ENCODE results near the gene ECM2. TPM values are rescaled to one million over a fixed set of nuclear protein-coding genes. Genes with fewer than 3 reads are reported as not detected.

ECM2 gene
- total RNA-seq, 2 experiments from 2014 or later: not detected

GRCh38 chr9:92516521-92516920 lies 19.3 kb downstream of the ECM2 start:
- CTCF ChIA-PET: no interaction called here
- POLR2A ChIA-PET: no interaction called here

GRCh38 chr9:92514635-92515034 lies 21.2 kb downstream of the ECM2 start:
- ChIA-PET CTCF (interaction anchor here (0.7 kb wide), 1 partner anchor 29 kb away, joined by 3 read pairs; no protein-coding TSS in a partner anchor), POLR2A (no interaction called here)
- H3K27me3 ChIP-seq (ENCODE audit: control insufficient read depth in 1 of 2, insufficient read depth in 2 of 2, low read length in 2 of 2): no peaks in the 10 kb centered on the region
- H3K4me3 Mint-ChIP-seq: no peak overlapping the region
- no peaks in the 10 kb centered on the region for H3K27me3 Mint-ChIP-seq
- no peaks in the 10 kb centered on the region for H3K9me3 ChIP-seq (ENCODE audit: control insufficient read depth in 1 of 2, insufficient read depth in 1 of 2, low read length in 2 of 2)
- no peaks in the 10 kb centered on the region for H3K4me1 Mint-ChIP-seq (ENCODE audit: low read depth)
- no peaks in the 10 kb centered on the region for H3K9me3 Mint-ChIP-seq
- H3K36me3 Mint-ChIP-seq (ENCODE audit: low read depth): no peaks in the 10 kb centered on the region
- TF ChIP-seq, protein P1, sequence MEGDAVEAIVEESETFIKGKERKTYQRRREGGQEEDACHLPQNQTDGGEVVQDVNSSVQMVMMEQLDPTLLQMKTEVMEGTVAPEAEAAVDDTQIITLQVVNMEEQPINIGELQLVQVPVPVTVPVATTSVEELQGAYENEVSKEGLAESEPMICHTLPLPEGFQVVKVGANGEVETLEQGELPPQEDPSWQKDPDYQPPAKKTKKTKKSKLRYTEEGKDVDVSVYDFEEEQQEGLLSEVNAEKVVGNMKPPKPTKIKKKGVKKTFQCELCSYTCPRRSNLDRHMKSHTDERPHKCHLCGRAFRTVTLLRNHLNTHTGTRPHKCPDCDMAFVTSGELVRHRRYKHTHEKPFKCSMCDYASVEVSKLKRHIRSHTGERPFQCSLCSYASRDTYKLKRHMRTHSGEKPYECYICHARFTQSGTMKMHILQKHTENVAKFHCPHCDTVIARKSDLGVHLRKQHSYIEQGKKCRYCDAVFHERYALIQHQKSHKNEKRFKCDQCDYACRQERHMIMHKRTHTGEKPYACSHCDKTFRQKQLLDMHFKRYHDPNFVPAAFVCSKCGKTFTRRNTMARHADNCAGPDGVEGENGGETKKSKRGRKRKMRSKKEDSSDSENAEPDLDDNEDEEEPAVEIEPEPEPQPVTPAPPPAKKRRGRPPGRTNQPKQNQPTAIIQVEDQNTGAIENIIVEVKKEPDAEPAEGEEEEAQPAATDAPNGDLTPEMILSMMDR (IDR thresholded peaks at IDR 0.05): no peak
- intact Hi-C loops (cut with DNase I, micrococcal nuclease): no loop called here
- H3K4me1 ChIP-seq (ENCODE audit: insufficient read depth, low read length): no peaks in the 10 kb centered on the region
- no peak overlapping the region for H3K27ac Mint-ChIP-seq
- no peaks in the 10 kb centered on the region for H3K36me3 ChIP-seq (ENCODE audit: insufficient read depth, low read length)
- DNase-seq: no peak
- no peak overlapping the region for H3K4me3 ChIP-seq (ENCODE audit: low read length)
- H3K27ac ChIP-seq (ENCODE audit: low read depth in 1 of 2, low read length in 2 of 2): no peak overlapping the region
- ATAC-seq (ENCODE audit: poor library complexity): no peak

More at GRCh38 chr9:92516521-92516920, 19.3 kb downstream of the ECM2 start:
- no peaks in the 10 kb centered on the region for H3K9me3 ChIP-seq (ENCODE audit: control insufficient read depth in 1 of 2, insufficient read depth in 1 of 2, low read length in 2 of 2)
- H3K4me3 Mint-ChIP-seq: no peak overlapping the region
- ATAC-seq (ENCODE audit: poor library complexity) (no peak), DNase-seq (no peak)
- H3K9me3 Mint-ChIP-seq: peaks cover 3% of the 10 kb centered on the region
- H3K27ac Mint-ChIP-seq: no peak overlapping the region
- no peaks in the 10 kb centered on the region for H3K4me1 Mint-ChIP-seq (ENCODE audit: low read depth)
- no peak overlapping the region for H3K4me3 ChIP-seq (ENCODE audit: low read length)
- no peaks in the 10 kb centered on the region for H3K27me3 ChIP-seq (ENCODE audit: control insufficient read depth in 1 of 2, insufficient read depth in 2 of 2, low read length in 2 of 2)
- intact Hi-C loops (cut with DNase I, micrococcal nuclease): no loop called here
- H3K36me3 ChIP-seq (ENCODE audit: insufficient read depth, low read length): no peaks in the 10 kb centered on the region
- no peaks in the 10 kb centered on the region for H3K4me1 ChIP-seq (ENCODE audit: insufficient read depth, low read length)
- no peaks in the 10 kb centered on the region for H3K36me3 Mint-ChIP-seq (ENCODE audit: low read depth)
- no peaks in the 10 kb centered on the region for H3K27me3 Mint-ChIP-seq
- H3K27ac ChIP-seq (ENCODE audit: low read depth in 1 of 2, low read length in 2 of 2): no peak overlapping the region
- TF ChIP-seq, protein P1 (IDR thresholded peaks at IDR 0.05): no peak

DNA sequence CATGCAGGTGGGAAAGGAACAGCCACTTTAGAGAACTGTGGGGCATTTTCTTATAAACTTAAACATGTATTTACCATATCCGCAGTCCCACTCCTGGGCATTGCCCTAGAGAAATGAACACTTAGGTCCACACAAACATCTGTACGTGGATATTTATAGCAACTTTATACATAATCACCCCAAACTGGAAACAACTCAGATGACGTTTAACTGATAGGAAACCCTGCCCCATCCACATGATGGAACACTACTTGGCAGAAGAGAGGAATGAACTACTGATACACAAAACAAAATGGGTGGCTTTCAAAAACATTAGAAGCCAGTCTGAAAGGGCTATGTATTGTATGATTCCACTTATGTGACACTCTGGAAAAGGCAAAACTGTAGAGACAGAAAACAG lies 22.4 kb downstream of the ECM2 start:
- intact Hi-C loops (cut with DNase I, micrococcal nuclease): no loop called here
- ChIA-PET POLR2A (no interaction called here), CTCF (no interaction called here)
- H3K4me3 Mint-ChIP-seq: no peak overlapping the region
- no peak for DNase-seq
- no peak overlapping the region for H3K27ac Mint-ChIP-seq
- Histone ChIP-seq H3K27ac (ENCODE audit: low read depth in 1 of 2, low read length in 2 of 2) (no peak overlapping the region), H3K4me3 (ENCODE audit: low read length) (no peak overlapping the region), H3K4me1 (ENCODE audit: insufficient read depth, low read length) (no peaks in the 10 kb centered on the region), H3K27me3 (ENCODE audit: control insufficient read depth in 1 of 2, insufficient read depth in 2 of 2, low read length in 2 of 2) (no peaks in the 10 kb centered on the region), H3K9me3 (ENCODE audit: control insufficient read depth in 1 of 2, insufficient read depth in 1 of 2, low read length in 2 of 2) (no peaks in the 10 kb centered on the region), H3K36me3 (ENCODE audit: insufficient read depth, low read length) (no peaks in the 10 kb centered on the region)
- no peaks in the 10 kb centered on the region for H3K27me3 Mint-ChIP-seq
- no peaks in the 10 kb centered on the region for H3K36me3 Mint-ChIP-seq (ENCODE audit: low read depth)
- no peaks in the 10 kb centered on the region for H3K4me1 Mint-ChIP-seq (ENCODE audit: low read depth)
- TF ChIP-seq, protein P1 (IDR thresholded peaks at IDR 0.05): no peak
- no peaks in the 10 kb centered on the region for H3K9me3 Mint-ChIP-seq
- no peak for ATAC-seq (ENCODE audit: poor library complexity)
